IMR-90 (cell line): ENCODE data around the gene TATDN2. TPM values are rescaled to one million over a fixed set of nuclear protein-coding genes. Genes with fewer than 3 reads are reported as not detected.

ENCODE experiments used
- ATAC-seq: fragments of 200-7000 bp; cut with Tn5 transposase; 2 replicates; pipeline ENCODE4 v1.9.1; 2020; ENCODE audit warnings: low read depth, mild to moderate bottlenecking, moderate library complexity
- BruUV-seq: library from RNA; stranded (reverse); fragments of 400-500 nt; replicated peaks from 2 replicates; lab custom pipeline; 2021; lab: Mats Ljungman, UMichigan
- CTCF ChIA-PET: fragments of 300-600 bp; formaldehyde crosslinking; extraction: SDS; loops from one replicate; lab custom pipeline; 2021; ENCODE audit warnings: antibody characterized with exemption; lab: Yijun Ruan, JAX
- POLR2A ChIA-PET: fragments of 300-600 bp; sonication (Branson Sonifier 250); formaldehyde crosslinking; loops from one replicate; lab custom pipeline; 2022; ENCODE audit warnings: antibody characterized with exemption; ENCODE audit not compliant: unreplicated experiment; lab: Charles Lee
- DNase-seq: peaks from one replicate; pipeline ENCODE4 v3.0.0; 2013
- H2AFZ ChIP-seq: replicated peaks from 2 replicates; pipeline ENCODE3; 2013; ENCODE audit warnings: low read length, mild to moderate bottlenecking; ENCODE audit not compliant: poor library complexity
- H2AK5ac ChIP-seq: 2 replicates; pipeline ENCODE4 v1.6.1; 2013; ENCODE audit warnings: low read depth, low read length, inconsistent platforms
- H2AK9ac ChIP-seq: replicated peaks from 2 replicates; pipeline ENCODE3; 2013; ENCODE audit warnings: mild to moderate bottlenecking, low read depth, low read length, moderate library complexity; ENCODE audit not compliant: poor library complexity
- H2BK120ac ChIP-seq: 2 replicates; pipeline ENCODE4 v1.6.1; 2013; ENCODE audit warnings: low read depth, low read length, inconsistent platforms
- H2BK15ac ChIP-seq: 3 replicates; pipeline ENCODE4 v1.6.1; 2013; ENCODE audit warnings: low read depth, low read length, inconsistent platforms
- H2BK20ac ChIP-seq: 2 replicates; pipeline ENCODE4 v1.6.1; 2013; ENCODE audit warnings: low read depth, mild to moderate bottlenecking, inconsistent platforms, low read length, moderate library complexity
- H2BK5ac ChIP-seq: 2 replicates; pipeline ENCODE4 v1.6.1; 2013; ENCODE audit warnings: mild to moderate bottlenecking, low read depth, low read length, inconsistent platforms; ENCODE audit not compliant: poor library complexity, severe bottlenecking
- H3K14ac ChIP-seq: replicated peaks from 2 replicates; pipeline ENCODE4 v1.6.1; 2013; ENCODE audit warnings: low read depth, low read length, inconsistent platforms
- H3K18ac ChIP-seq: 2 replicates; pipeline ENCODE4 v1.6.1; 2013; ENCODE audit warnings: low read depth, low read length, control low read depth
- H3K23ac ChIP-seq: 2 replicates; pipeline ENCODE4 v1.6.1; 2013; ENCODE audit warnings: low read depth, low read length, inconsistent platforms
- H3K27ac ChIP-seq: 2 replicates; pipeline ENCODE4 v1.5.1; 2013; ENCODE audit warnings: mild to moderate bottlenecking, control low read depth, low read length; ENCODE audit not compliant: insufficient read depth
- H3K27me3 ChIP-seq: 2 replicates; pipeline ENCODE4 v1.6.1; 2013; ENCODE audit warnings: low read length; ENCODE audit not compliant: control insufficient read depth, insufficient read depth
- H3K36me3 ChIP-seq: 2 replicates; pipeline ENCODE4 v1.6.1; 2013; ENCODE audit warnings: low read length, mixed read lengths; ENCODE audit not compliant: control insufficient read depth, insufficient read depth
- H3K4ac ChIP-seq: 2 replicates; pipeline ENCODE4 v1.6.1; 2013; ENCODE audit warnings: low read depth, low read length, inconsistent platforms
- H3K4me1 ChIP-seq: 2 replicates; pipeline ENCODE4 v1.6.1; 2013; ENCODE audit warnings: low read length, mixed read lengths; ENCODE audit not compliant: control insufficient read depth, insufficient read depth
- H3K4me2 ChIP-seq: 2 replicates; pipeline ENCODE4 v1.6.1; 2013; ENCODE audit warnings: low read depth, mild to moderate bottlenecking, control low read depth, low read length, moderate library complexity
- H3K4me3 ChIP-seq: 2 replicates; pipeline ENCODE4 v1.5.1; 2013; ENCODE audit warnings: low read depth, mild to moderate bottlenecking, control low read depth, low read length, moderate library complexity; ENCODE audit not compliant: insufficient read depth
- H3K56ac ChIP-seq: 2 replicates; pipeline ENCODE4 v1.6.1; 2013; ENCODE audit warnings: low read length, inconsistent platforms; ENCODE audit not compliant: insufficient read depth; ENCODE audit errors: extremely low read depth
- H3K79me1 ChIP-seq, 2 experiments: 2 replicates each; pipeline ENCODE4 v1.6.1; 2013; ENCODE audit warnings: low read length in 2 of 2, inconsistent platforms in 1 of 2, low read depth in 1 of 2
- H3K9ac ChIP-seq: 2 replicates; pipeline ENCODE4 v1.6.1; 2013; ENCODE audit warnings: low read depth, low read length, control low read depth
- H3K9me1 ChIP-seq: 2 replicates; pipeline ENCODE4 v1.6.1; 2013; ENCODE audit warnings: low read length, inconsistent platforms; ENCODE audit not compliant: insufficient read depth
- H3K9me3 ChIP-seq: 2 replicates; pipeline ENCODE4 v1.6.1; 2013; ENCODE audit warnings: low read length; ENCODE audit not compliant: control insufficient read depth, insufficient read depth
- H4K20me1 ChIP-seq: 2 replicates; pipeline ENCODE4 v1.6.1; 2013; ENCODE audit warnings: low read length, inconsistent platforms; ENCODE audit not compliant: insufficient read depth
- H4K5ac ChIP-seq: 2 replicates; pipeline ENCODE4 v1.6.1; 2013; ENCODE audit warnings: mild to moderate bottlenecking, low read depth, low read length, control low read depth
- H4K8ac ChIP-seq, 2 experiments: 2 replicates each; pipeline ENCODE4 v1.6.1; 2013; ENCODE audit warnings: low read depth in 2 of 2, low read length in 2 of 2, control low read depth in 1 of 2, inconsistent platforms in 1 of 2
- H4K91ac ChIP-seq: 2 replicates; pipeline ENCODE4 v1.6.1; 2013; ENCODE audit warnings: low read depth, low read length, inconsistent platforms; ENCODE audit not compliant: insufficient read depth
- CHD1 ChIP-seq: IDR thresholded peaks from 2 replicates; pipeline ENCODE4 v1.6.1; 2012; ENCODE audit warnings: low read depth, low read length, improper control_type of control experiment
- MXI1 ChIP-seq: IDR thresholded peaks from 2 replicates; pipeline ENCODE4 v1.6.1; 2012; ENCODE audit warnings: low read depth, mild to moderate bottlenecking, low read length, moderate library complexity, borderline replicate concordance
- POLR2A ChIP-seq: IDR thresholded peaks from 2 replicates; pipeline ENCODE4 v1.6.1; 2012; ENCODE audit warnings: mild to moderate bottlenecking, low read depth, low read length
- WGBS, 2 experiments: methylation state at CpG; one replicate each; pipeline versions ENCODE4 v1.1.5 to v1.1.7; 2013; ENCODE audit warnings: missing lambda C conversion rate in 2 of 2; ENCODE audit not compliant: insufficient read length in 1 of 2; ENCODE audit errors: extremely low coverage in 2 of 2; 5-methylcytosine and 5-hydroxymethylcytosine counted together
- dilution Hi-C: fragments of 300-500 bp; cut with HindIII; formaldehyde crosslinking; loops from one replicate; pipeline ENCODE4 v1.14.3; 2018; ENCODE audit warnings: low sequenced_read_pairs; ENCODE audit not compliant: unreplicated experiment
- in situ Hi-C: fragments of 300-500 bp; cut with MboI; formaldehyde crosslinking; loops from 3 replicates; pipeline ENCODE4 v1.14.3; 2019; ENCODE audit warnings: low sequenced_read_pairs, inconsistent platforms, mixed read lengths
- intact Hi-C: fragments of 100-400 bp; cut with micrococcal nuclease; formaldehyde crosslinking; loops from 2 replicates; pipeline ENCODE4 v1.10.0; 2022
- polyA plus RNA-seq, 3 experiments: library from polyadenylated mRNA; depleted of rRNA; stranded (reverse); fragments of >200 nt; gene quantifications; 2 replicates each; pipeline ENCODE4 v1.2.3, GENCODE V29; 2012; ENCODE audit warnings: low replicate concordance in 1 of 3
- total RNA-seq: library from RNA; depleted of rRNA; stranded (reverse); fragments of >200 nt; gene quantifications from 2 replicates; pipeline ENCODE4 v1.2.3, GENCODE V29; 2012

The TATDN2 gene
- total and polyA plus RNA-seq, 2 of the 4 experiments (the other 2 are of a cell fraction) = 9.0 to 18.8 TPM

DNA sequence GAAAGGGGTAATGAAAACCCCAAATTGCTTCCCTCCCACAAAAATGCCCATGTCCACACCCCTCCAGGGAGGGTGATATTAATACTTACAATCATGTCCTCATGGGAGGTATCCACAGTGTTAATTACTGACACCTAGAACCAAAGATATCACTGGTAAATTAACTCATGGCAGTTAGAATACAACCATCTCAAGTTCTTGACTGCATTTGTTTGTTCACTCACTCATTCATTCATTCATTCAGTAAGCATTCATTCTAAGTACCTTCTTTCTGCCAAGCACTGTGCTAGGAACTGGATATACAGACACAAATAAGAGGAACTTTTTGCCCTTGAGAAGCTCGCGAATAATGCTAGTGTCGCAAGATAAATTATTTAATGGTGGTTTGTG, 69.7 kb downstream of the TATDN2 start:
- Histone ChIP-seq H3K4ac (no peak overlapping the region), H3K4me3 (no peak overlapping the region), H3K9me1 (peaks cover 13% of the 10 kb centered on the region), H3K9ac (no peak overlapping the region), H4K91ac (no peak overlapping the region), H2BK5ac (no peak overlapping the region), H3K4me1 (peaks cover 4% of the 10 kb centered on the region; the same call in 1 of the 2 replicates), H4K8ac (no peak overlapping the region), H3K9me3 (no peaks in the 10 kb centered on the region), H3K79me1 (peaks cover 39 to 73% of the 10 kb centered on the region in 2 experiments), H2AFZ (no peak overlapping the region), H2AK9ac (no peak overlapping the region), H3K36me3 (peaks cover 51% of the 10 kb centered on the region), H2AK5ac (no peak overlapping the region), H3K27me3 (no peaks in the 10 kb centered on the region), H2BK120ac (no peak overlapping the region), H3K23ac (no peak overlapping the region), H3K4me2 (no peak overlapping the region), H4K20me1 (peaks cover 61% of the 10 kb centered on the region), H3K56ac (no peak overlapping the region), H2BK20ac (no peak overlapping the region), H2BK15ac (no peak overlapping the region), H3K18ac (no peak overlapping the region), H3K14ac (no peak overlapping the region), H4K5ac (no peak overlapping the region), H3K27ac (no peak overlapping the region)
- in situ Hi-C loops (no loop called here), dilution Hi-C loops (no loop called here), intact Hi-C loops (no loop called here)
- DNase-seq (no peak), ATAC-seq (no peak)
- POLR2A ChIA-PET = no interaction called here
- BruUV-seq = no TSS peak
- TF ChIP-seq MXI1 (no peak), CHD1 (no peak), POLR2A (no peak)
- WGBS, 2 experiments = 94% methylated on average over 3 of the region's 3 CpGs; no CpG with 5 or more reads in 1 of the 2 experiments
- CTCF ChIA-PET = no interaction called here
